NCI-H1092 treated with DMSO at 0.1 percent for 48 hours (cell line): ENCODE results near the gene GLRX5.
"Not testable (repeated sequence)": the region's sequence is repeated elsewhere in the genome, so short reads cannot be mapped to it uniquely, and the experiment has no call there.

Source experiments
- DNase-seq: peaks from one replicate; lab custom pipeline; 2025; lab: John Stamatoyannopoulos, UW

The GLRX5 gene

DNA sequence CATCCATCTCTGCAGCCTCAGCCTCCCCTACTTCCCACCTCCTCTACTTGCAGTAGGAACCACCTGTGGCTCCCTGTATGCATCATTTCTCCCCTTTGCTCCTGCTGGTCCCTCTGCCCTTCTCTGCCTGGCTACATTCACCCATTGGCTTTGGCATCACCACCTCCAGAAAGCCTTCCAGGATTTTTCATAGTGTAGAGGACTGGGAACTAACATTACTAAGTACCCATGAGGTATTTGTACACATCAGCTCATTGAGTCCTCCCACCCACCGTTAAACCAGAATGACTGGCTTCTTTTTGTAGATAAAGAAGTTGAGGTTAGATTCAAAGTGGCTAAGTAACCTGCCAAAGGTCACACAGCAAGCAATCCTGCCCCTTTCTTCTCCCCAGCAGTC, 35.5 kb upstream of the GLRX5 start:
- no peak for DNase-seq

DNA sequence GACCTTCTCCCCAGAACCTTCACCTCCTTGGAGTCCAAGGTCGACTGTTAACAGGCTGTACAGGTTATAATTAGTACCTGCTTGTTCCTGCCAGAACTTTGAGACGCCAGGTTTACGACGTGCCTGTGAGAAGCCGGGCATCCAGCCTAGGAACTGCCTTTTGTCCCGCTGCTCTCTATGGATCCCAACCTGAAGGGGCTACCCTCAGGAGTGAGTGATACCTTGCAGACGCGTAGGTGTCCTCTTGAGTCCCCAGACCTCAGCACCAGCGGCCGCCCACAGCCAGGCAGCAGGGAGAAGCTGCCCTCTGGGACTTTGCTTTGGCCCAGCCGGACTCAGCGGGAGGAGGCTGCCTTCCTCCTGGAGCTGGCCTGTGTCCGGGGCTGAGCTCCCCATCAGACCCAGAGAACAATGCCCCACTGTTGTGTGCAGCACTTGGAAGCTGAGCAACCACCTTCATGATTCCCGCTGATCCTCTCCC, 34.6 kb upstream of the GLRX5 start:
- no peak for DNase-seq

DNA sequence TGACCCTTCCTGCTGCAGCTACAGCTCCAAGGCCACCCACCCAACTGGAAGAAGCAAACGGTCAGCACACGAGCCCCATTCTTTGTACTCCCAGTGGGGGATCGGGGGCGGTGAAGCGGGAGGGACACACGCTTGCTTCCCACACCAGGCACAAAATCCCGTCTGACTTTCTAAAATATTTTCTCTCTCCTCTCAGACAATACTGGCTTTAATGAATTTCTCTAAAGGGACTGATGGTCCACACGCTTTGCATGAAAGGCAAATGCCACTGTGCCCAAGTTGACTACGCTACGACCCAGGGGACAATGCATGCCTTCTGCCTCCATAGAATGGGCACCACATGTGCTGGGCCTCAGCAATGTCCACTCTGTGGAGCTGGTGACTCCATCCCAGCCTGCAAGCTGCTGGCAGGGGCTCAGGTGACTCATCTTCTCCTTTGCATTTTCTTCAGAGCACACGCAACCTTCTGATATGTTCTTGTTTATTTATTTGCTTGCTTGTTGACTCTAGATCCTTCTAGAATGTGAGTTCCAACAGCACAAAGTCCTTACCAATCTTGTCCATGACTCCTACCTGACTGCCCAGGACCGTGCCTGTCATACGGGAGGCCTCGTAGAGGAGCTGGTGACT, 34.0 kb upstream of the GLRX5 start:
- DNase-seq: no peak

DNA sequence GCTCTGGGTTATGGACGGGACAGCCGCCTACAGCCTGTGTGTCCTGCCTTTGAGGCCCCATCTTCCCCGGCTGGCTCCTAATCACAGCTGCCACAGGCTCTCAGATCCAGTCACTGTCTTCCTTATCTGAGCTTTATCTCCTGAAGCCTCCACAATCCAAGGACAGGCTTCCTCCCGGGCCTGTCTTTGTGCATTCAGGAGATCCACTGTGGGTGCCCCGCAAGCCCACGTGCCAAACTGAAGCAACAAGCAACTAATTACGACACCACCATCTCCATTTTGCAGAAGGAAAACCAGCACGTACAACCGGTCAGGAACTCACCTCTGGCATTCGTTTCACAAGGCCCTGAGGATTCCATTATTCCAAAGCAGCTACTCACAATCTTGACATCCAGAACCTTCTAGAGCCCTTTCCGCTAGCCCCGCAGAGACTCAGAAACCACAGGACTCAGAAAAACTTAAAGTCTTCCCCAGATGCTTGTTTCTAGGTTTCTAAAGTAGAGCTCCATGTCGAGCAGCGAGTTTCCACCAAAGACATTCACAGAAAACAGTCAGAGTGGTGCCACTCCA, 32.4 kb upstream of the GLRX5 start:
- no peak for DNase-seq

DNA sequence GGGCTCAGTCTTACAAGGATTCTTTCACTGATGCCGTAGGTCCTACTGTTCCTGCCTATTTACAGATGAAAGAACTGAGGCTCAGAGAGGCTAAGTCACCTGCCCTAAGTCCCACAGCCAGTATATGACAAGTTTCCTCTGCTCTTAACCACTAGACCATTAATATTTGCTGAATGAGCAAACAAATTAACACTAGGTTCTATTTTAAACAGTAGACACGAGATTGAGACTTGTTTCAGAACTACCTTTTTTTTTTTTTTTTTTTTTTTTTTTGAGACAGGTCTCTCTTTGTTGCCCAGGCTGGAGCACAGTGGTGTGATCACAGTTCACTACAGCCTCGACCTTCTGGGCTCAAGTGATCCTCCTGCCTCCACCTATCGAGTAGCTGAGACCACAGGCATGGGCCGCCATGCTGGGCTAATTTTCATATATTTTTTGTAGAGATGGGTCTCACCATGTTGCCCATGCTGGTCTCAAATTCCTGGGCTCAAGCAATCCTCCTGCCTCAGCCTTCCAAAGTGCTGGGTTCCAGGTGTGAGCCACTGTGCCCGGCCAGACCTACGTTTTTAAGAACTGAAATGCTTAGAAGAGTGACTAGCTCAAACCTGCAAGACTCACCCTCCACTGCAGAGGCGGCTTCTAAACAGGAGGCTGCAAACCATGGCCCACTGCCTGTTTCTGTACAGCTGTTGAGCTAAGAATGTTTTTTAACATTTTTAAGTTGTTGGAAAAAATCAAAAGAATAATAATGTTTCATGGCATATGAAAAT, 31.3 kb upstream of the GLRX5 start:
- DNase-seq: no peak

DNA sequence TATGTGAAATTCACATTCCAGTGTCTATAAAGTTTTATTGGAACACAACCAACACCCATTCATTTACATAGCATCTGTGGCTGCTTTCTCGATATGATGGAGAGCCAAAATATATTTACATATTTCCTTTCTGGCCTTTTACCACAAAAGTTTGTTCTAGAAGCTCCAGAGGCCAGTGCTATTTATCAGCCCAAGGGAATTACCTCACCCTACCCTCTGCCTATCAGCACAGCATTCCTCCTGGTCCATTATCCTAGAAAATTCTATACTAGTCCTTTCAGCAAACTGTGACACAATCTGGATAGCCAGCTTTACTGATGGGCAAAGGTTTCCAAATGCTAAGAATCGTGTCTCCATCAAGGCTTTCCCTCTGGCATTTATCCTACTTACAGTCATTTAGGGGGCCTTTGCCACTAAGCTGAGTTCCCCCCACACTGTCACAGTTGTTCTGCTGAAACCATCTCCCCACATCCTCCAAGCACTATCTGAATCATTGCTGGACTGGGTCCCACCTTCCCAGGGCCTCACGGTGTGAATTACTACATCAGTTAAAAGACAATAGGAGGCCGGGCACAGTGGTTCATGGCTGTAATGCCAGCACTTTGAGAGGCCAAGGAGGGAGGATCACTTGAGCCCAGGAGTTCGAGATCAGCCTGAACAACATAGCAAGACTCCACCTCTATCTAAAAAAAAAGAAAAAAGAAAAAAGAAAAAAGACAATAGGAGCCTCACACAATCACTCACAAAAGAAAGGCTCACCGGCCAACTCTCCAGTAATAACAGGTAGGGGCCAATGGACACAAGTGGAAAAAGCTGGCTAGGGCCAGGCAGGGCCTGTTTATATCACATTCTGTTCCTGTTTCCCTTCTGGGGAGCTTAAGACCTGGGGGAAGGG, 30.5 kb upstream of the GLRX5 start:
- DNase-seq: no peak

DNA sequence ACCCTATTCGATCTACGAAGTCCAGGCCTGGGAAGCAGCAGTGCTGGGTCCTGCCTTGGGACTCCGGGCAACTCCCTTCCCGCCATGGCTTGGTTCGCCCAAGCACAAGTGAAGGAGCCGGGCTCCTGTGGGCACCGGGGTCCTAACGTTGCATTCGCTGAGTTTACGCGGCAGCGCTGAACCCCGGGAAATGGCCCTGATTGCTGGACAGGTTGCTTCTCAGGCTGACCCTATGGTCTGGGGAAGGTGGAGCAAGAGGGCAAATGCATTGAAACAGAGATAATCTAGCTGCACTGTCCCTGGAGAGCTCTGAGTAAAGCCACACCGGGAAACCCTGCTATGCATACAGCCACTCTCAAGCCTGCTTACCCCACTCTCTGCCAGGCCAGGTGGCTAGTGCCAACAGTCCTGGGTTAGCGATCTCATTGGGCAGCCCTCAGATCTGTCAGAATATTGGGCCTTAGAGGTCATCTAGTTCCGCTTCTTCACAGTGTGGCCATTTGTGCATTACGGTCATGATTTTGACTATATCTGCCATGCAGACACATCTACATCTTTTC, 29.7 kb upstream of the GLRX5 start:
- DNase-seq: no peak

DNA sequence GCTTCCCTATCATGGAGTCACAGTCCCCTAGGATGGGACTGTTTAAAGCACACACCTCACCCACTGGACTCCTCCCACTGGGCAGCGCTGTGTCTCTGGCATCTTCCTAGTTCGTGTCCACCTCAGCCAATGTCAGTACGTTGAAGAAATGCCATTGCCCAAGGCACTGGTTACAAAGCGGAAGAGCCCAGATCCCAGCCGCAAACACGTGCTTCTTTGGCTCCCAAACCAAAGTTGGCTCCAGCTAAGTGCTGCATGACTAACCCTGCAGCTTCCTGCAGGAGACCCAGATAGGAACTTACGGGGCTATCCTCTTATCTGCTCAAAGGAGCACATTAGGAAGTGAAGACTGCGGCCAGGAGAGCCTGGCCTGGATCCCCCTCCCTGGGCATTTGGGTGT, 27.7 kb upstream of the GLRX5 start:
- no peak for DNase-seq

DNA sequence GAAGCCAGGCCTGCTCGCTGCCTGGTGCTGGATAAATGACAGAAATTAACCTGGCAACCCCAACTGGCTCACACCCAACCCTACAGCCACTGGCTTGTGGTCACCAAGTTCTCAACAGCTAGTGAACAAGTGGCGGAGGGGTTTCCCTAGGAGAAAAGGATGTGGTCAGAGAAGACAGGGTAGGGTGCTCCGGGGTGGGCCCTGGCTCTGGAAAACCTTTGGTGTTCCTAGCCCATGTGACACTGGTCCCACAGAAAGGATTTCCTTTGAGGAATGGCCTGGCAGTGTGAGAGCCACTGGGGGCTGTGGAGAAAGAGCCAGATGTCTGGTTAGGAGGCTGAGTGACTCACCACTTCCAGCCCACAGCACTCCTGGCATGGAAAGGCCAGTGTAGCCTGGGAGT, 27.1 kb upstream of the GLRX5 start:
- no peak for DNase-seq

DNA sequence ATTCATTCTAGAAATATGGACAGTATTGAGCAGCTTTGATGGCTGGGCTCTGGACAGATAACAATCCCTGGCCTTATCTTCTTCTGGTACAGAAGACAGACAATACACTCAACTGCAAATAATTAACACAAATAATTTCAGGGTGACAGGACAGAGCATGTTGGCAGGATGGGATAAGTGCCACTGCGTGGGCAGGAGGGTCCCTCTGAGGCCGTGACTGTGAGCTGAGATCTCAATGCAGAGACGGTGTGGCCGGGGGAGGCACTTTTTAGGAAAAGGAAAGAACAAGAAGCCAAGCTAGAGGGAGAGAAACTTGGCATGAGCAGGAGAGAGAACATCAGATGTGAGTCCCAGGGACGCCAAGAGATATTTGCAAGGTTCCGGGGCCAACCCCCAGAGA, 26.5 kb upstream of the GLRX5 start:
- DNase-seq: no peak

DNA sequence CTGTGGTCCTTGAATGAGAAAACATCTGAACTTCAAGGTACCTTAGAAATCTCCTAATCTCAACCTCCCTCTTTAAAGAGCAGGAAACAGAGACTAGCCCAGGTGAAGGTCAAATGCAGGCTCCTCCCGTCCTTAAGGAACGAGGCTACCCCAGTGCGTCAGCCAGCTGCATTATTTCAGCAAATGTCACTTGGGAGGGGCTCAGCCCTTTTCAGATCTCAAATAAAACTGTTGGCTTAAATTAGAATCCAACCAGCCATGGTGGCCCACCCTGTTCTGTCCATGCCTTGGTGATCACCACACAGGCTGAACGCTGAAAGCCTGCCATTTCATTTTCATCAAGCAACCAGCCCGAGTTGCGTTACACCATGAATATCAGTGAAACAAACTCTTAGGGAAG, 25.4 kb upstream of the GLRX5 start:
- DNase-seq: no peak

DNA sequence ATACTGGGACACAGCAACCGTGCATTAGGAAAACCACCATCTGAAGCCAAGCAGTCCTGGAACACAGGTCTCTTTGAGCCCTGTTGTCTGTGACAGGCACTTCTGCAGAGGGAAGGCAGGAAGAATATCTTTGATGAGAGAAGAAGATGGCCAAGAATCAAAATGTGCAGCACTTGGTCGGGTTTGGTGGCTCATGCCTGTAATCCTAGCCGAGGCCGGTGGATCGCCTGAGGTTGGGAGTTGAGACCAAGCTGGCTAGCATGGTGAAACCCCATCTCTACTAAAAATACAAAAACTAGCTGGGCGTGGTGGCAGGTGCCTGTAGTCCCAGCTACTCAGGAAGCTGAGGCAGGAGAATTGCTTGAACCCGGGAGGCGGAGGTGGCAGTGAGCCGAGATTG, 24.5 kb upstream of the GLRX5 start:
- not testable (repeated sequence) for DNase-seq

DNA sequence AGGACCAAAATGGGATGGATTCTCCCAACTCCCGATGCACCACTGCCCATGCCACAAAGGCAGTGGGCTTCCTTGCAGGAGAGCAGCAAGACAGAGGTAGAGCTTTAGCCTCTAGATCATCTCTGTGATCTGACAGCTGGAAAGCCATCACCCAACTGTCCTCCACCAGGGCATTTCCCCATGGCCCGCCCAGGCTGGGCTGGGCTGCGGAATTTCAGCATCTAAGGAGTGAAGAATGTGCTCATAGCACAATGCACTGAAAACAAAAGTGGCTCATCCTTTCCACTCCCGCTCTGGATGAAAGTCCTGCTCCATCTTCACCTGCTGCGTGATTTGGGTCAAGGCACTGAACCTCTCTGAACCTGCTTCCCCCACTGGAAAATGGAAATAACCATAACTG, 24.0 kb upstream of the GLRX5 start:
- DNase-seq: no peak

DNA sequence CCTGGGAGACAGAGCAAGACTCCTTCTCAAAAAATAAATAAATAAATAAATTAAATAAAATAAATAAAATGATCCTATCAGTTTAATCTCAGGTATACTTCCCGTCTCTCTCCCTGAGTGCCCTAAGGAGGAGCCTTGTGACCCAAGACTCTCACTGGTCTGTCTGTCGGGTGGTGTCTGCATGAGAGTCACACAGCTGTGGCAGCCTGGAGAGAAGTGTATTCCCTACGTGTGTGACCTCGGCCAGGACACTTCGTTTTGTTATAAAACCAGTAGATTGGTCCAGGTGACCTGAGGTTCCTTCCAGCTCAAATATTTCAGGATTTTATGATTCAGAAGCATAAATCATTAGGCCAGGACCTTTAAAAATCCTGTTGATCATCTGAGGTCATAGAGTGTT, 23.2 kb upstream of the GLRX5 start:
- DNase-seq: no peak

DNA sequence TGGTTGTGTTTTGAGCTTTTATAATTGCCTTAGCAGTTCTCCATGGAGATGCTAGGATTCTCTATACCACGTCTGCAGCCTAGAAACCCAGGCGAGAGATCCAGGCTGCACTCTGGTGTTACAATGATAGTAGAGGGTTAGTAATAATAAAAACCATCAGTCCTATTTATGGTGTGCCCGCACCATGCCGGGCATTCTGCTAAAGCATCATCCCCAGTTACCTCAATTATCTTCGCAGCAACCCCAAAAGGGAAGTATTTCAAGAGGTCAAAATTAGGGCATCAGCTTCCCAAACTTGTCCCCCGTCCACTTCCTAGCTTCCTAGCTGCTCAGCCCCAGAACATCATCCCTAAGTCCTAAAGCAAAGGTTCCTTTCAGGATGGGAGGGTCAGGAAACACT, 21.6 kb upstream of the GLRX5 start:
- DNase-seq: no peak

DNA sequence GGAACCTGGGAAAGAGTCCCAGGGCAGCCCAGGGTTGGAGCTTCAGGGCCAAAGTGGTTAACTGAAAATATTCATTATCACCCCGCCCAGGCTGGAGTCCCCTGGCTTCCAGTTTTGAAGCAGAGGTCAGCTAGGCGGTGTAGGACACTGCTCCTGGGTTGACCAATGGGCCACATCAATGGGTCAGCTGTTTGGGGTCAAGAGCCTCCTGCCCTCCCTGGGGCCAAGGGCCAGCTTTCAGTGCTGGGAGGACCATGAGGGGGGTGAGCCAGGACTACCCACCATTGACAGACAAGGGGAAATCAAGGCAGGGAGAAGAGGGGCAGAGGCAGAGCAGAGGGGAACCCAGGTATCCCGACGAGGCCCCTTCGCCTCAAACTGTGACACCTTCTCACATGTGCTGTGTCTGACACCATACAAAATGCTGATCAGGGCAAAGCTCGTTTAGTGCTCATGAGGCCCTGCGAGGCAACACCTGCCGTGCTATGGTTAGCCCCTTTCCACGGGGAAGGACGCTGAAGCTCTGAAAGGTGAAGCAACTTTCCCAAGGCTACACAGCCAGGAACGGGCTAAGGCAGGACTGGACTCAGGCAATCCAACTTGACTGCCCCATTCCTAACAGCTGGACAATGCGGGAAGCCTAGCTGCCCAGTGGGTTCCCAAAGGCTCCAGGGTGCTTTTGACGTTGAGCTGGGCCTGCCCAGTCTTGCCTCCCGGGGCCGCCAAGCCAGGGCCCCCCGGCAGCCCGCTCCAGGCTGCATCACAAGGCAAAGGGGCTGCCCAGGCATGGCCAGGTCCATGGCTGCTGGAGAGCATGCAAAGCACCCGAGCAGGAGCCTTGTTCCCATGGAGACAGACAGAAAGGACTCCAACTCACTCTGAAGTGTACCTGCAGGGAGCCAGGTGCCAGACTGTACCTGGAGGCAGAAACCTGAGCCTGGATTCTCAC, 20.4 kb upstream of the GLRX5 start:
- DNase-seq: peak; percentile 14

DNA sequence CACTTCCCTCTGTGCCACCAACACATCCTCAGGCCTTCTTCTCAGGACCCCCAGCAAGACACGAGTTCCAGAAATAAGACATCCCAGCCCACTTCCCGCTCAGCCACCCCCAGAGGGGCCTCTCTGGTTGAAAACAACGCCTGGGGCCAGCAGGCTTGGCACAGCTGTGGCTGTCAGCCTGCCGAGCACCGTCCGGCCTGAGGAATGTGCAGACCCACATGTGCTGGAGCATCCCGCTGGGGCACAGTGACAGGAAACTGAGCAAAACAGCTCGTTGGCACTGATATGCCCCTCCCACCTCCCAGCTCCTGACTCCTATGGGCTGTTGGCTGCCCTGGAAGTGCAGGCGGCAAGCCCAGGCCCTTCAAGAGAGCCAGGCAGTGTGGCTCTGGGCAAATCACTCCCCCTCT, 19.8 kb upstream of the GLRX5 start:
- no peak for DNase-seq

DNA sequence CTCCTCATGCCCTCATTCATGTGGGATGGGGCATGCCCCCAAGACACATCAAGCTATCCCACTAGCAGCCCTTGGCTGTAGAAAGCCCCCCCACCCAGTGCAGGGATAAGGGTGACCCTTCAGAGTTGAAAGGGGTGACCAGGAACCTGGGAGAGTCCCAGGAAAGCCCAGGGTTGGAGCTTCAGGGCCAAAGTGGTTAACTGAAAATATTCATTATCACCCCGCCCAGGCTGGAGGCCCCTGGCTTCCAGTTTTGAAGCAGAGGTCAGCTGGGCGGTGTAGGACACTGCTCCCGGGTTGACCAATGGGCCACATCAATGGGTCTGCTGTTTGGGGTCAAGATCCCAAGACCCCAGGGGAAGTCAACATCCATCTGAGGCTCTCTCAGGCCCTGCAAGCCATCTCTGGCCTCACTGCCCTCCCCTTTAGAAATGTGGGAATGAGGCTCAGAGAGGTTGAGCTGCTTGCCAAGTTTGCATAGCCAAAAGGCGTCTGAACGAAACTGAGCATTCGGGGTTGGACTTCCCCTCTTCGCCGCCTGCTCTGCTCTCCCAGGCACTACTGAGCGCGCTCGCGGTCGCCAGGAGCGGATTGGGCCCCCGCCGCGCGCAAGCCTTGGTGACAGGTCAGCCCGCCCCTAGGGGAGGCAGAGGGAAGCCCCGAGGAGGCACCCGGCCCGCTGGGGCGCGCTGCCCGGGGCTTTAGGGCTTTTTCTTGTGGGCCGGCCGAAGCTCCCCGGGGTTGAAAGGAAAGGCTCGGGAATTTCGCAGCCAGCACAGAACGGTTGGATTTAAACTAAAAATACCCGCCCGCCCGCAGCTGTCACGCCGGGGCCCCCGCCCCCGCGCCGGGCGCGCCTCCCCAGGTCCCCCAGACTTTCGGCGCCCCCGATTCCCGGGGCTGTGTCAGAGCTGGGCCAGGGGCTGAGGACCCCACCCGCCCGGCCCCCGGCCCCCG, 19.0 kb upstream of the GLRX5 start:
- peak; percentile 59 for DNase-seq

DNA sequence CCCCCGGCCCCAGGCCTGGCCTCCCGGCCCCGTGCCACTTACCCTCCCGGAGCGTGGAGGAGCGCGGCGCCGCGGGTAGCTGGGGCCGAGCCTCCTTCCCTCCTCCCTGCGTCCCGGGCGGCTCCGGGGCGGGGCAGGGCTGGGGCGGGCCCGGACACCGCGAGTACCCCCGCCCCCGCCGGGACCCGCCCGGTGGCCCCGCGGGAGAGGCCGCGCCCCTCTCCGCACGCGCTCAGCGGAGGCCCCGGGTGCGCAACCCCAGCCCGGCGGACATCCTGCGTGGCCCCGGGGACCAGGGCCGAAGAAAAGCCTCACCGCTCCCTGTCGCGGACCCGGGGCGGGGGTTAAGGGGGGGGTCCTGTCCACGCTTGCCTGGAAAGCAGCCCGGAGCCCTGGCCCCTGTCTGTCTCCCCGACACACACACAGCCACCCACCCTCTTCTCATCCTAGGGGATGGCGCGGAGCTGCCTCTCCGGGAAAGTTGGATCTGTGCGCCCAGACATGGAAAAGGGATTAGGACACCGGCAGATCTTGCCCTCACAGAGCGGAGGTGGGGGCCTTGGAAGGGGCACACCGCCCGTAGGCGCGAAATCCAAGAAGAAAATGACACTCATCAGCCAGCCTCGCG, 18.2 kb upstream of the GLRX5 start, which contains the start of gene SYNE3:
TSS of gene SYNE3 (minus strand) at position 97 of the 628 bp plus-strand sequence. CDS start 40,829 bp downstream, outside the sequence.
- DNase-seq: no peak
